Ascending aorta (tissue), 2 donors: ENCODE results near the gene KRT73. TPM values are rescaled to one million over a fixed set of nuclear protein-coding genes. Genes with fewer than 3 reads are reported as not detected.

Experiments used
- DNase-seq, 2 donors: peaks; one replicate each; pipeline ENCODE4 v3.0.0-alpha.2; 2019; ENCODE audit warnings: low spot score in 2 of 2
- H3K27ac ChIP-seq, 2 donors: fragments of 200-600 bp; sonication (generic); one replicate each; pipeline ENCODE4 v1.5.1; 2016 to 2017; ENCODE audit warnings: mild to moderate bottlenecking in 1 of 2
- H3K27me3 ChIP-seq: fragments of 200-600 bp; sonication (generic); one replicate; pipeline ENCODE4 v1.5.1; 2017
- H3K36me3 ChIP-seq, 2 donors: fragments of 200-600 bp; sonication (generic); one replicate each; pipeline ENCODE4 v1.5.1; 2016
- H3K4me1 ChIP-seq, 2 donors: fragments of 200-600 bp; sonication (generic); one replicate each; pipeline ENCODE4 v1.5.1; 2016 to 2017; ENCODE audit warnings: mild to moderate bottlenecking in 1 of 2
- H3K4me3 ChIP-seq, 2 donors: fragments of 200-600 bp; sonication (generic); one replicate each; pipeline ENCODE4 v1.5.1; 2016 to 2017; ENCODE audit warnings: mild to moderate bottlenecking in 1 of 2
- H3K9me3 ChIP-seq, 2 donors: fragments of 200-600 bp; sonication (generic); one replicate each; pipeline ENCODE4 v1.5.1; 2016
- intact Hi-C: fragments of 100-400 bp; cut with DNase I; formaldehyde crosslinking; loops from one replicate; pipeline ENCODE4 v1.15.1; 2023
- total RNA-seq: library from RNA; depleted of rRNA; stranded (reverse); fragments of >200 nt; gene quantifications from one replicate; pipeline ENCODE4 v1.1.0, GENCODE V29; 2016
- TF ChIP-seq, protein P1 (sequence below), 3 experiments: fragments of 200-600 bp in 2 of 3; fragments of 450-650 bp in 1 of 3; sonication (generic) in 2 of 3; IDR thresholded peaks; one replicate each; pipeline ENCODE4 v1.5.1; 2016 to 2019; ENCODE audit warnings: antibody characterized with exemption in 3 of 3, mild to moderate bottlenecking in 1 of 3, moderate library complexity in 1 of 3

KRT73 gene
- total RNA-seq, 1 donor from 2014 or later = not detected

DNA sequence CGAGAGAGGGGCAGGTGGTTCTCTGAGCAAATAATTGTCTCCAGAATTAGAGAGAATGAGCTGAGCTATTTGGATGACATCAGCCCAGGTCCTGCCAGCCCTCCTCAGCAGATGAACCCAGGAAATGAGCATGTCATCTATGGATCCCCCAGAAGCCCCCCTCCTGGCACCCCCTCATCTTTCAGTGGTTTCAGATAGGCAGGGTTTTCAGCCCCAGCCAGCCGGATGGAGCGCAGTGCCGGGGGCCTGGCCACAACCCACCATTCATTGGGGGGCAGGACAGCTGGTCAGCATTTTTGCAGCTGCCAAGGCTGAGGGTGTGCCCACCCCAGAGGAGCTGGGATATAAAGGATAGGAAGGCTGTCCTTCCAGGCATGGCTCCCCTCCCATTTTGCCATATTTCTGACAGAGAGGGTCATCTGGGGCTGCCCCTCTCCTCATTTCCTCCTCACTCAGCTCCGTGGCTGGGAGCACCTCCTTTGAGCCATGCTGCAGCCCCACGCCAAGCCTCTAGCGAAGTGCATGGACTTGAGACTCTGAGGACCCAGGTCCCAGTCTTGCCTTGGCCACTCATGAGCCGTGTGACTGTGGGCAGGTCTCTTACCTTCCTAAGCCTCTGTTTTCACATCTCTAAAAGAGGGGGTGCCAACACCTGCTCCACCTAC lies 59.4 kb downstream of the KRT73 start:
- no peak for DNase-seq

More for the DNA sequence above, 59.4 kb downstream of the KRT73 start:
- intact Hi-C loops = no loop called here
- Histone ChIP-seq H3K27me3 (no peaks in the 10 kb centered on the region), H3K27ac (no peak overlapping the region), H3K4me1 (no peaks in the 10 kb centered on the region), H3K36me3 (no peaks in the 10 kb centered on the region), H3K9me3 (no peaks in the 10 kb centered on the region), H3K4me3 (no peak overlapping the region)
- TF ChIP-seq, protein P1, sequence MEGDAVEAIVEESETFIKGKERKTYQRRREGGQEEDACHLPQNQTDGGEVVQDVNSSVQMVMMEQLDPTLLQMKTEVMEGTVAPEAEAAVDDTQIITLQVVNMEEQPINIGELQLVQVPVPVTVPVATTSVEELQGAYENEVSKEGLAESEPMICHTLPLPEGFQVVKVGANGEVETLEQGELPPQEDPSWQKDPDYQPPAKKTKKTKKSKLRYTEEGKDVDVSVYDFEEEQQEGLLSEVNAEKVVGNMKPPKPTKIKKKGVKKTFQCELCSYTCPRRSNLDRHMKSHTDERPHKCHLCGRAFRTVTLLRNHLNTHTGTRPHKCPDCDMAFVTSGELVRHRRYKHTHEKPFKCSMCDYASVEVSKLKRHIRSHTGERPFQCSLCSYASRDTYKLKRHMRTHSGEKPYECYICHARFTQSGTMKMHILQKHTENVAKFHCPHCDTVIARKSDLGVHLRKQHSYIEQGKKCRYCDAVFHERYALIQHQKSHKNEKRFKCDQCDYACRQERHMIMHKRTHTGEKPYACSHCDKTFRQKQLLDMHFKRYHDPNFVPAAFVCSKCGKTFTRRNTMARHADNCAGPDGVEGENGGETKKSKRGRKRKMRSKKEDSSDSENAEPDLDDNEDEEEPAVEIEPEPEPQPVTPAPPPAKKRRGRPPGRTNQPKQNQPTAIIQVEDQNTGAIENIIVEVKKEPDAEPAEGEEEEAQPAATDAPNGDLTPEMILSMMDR (IDR thresholded peaks at IDR 0.05) = no peak

Other genes starting within 250 kb of the KRT73 start
- not detected for gene KRT84, start 232.9 kb downstream of the KRT73 start, total RNA-seq
- not detected for gene KRT82, start 212.2 kb downstream of the KRT73 start, total RNA-seq
- not detected for gene KRT75, start 184.2 kb downstream of the KRT73 start, total RNA-seq
- gene KRT6B, start 166.4 kb downstream of the KRT73 start, total RNA-seq = 0.32 TPM
- not detected for gene KRT6C, start 144.8 kb downstream of the KRT73 start, total RNA-seq
- gene KRT6A, start 125.3 kb downstream of the KRT73 start, total RNA-seq = 3.4 TPM
- gene KRT5, start 98.2 kb downstream of the KRT73 start, total RNA-seq = 1.6 TPM
- gene KRT71, start 65.4 kb downstream of the KRT73 start, total RNA-seq = not detected
- not detected for gene KRT74, start 44.7 kb downstream of the KRT73 start, total RNA-seq
- gene KRT72, start 17.1 kb downstream of the KRT73 start, total RNA-seq = not detected
- gene KRT2, start 33.7 kb upstream of the KRT73 start, total RNA-seq = not detected
- not detected for gene KRT1, start 61.8 kb upstream of the KRT73 start, total RNA-seq
- not detected for gene KRT77, start 85.0 kb upstream of the KRT73 start, total RNA-seq
- gene KRT76, start 158.8 kb upstream of the KRT73 start, total RNA-seq = not detected
- gene KRT3, start 177.6 kb upstream of the KRT73 start, total RNA-seq = not detected
- not detected for gene KRT4, start 195.6 kb upstream of the KRT73 start, total RNA-seq
- not detected for gene KRT79, start 215.8 kb upstream of the KRT73 start, total RNA-seq
- not detected for gene KRT78, start 230.4 kb upstream of the KRT73 start, total RNA-seq